IMR-90 (cell line): Measurements from ENCODE around the gene CIRBP. TPM values are rescaled to one million over a fixed set of nuclear protein-coding genes. Genes with fewer than 3 reads are reported as not detected.

Source experiments
- ATAC-seq: fragments of 200-7000 bp; cut with Tn5 transposase; 2 replicates; pipeline ENCODE4 v1.9.1; 2020; ENCODE audit warnings: low read depth, mild to moderate bottlenecking, moderate library complexity
- BruUV-seq: library from RNA; stranded (reverse); fragments of 400-500 nt; replicated peaks from 2 replicates; lab custom pipeline; 2021; lab: Mats Ljungman, UMichigan
- CTCF ChIA-PET: fragments of 300-600 bp; formaldehyde crosslinking; extraction: SDS; loops from one replicate; lab custom pipeline; 2021; ENCODE audit warnings: antibody characterized with exemption; lab: Yijun Ruan, JAX
- POLR2A ChIA-PET: fragments of 300-600 bp; sonication (Branson Sonifier 250); formaldehyde crosslinking; loops from one replicate; lab custom pipeline; 2022; ENCODE audit warnings: antibody characterized with exemption; ENCODE audit not compliant: unreplicated experiment; lab: Charles Lee
- DNase-seq: peaks from one replicate; pipeline ENCODE4 v3.0.0; 2013
- H2AFZ ChIP-seq: replicated peaks from 2 replicates; pipeline ENCODE3; 2013; ENCODE audit warnings: low read length, mild to moderate bottlenecking; ENCODE audit not compliant: poor library complexity
- H2AK5ac ChIP-seq: 2 replicates; pipeline ENCODE4 v1.6.1; 2013; ENCODE audit warnings: low read depth, low read length, inconsistent platforms
- H2AK9ac ChIP-seq: replicated peaks from 2 replicates; pipeline ENCODE3; 2013; ENCODE audit warnings: mild to moderate bottlenecking, low read depth, low read length, moderate library complexity; ENCODE audit not compliant: poor library complexity
- H2BK120ac ChIP-seq: 2 replicates; pipeline ENCODE4 v1.6.1; 2013; ENCODE audit warnings: low read depth, low read length, inconsistent platforms
- H2BK15ac ChIP-seq: 3 replicates; pipeline ENCODE4 v1.6.1; 2013; ENCODE audit warnings: low read depth, low read length, inconsistent platforms
- H2BK20ac ChIP-seq: 2 replicates; pipeline ENCODE4 v1.6.1; 2013; ENCODE audit warnings: low read depth, mild to moderate bottlenecking, inconsistent platforms, low read length, moderate library complexity
- H2BK5ac ChIP-seq: 2 replicates; pipeline ENCODE4 v1.6.1; 2013; ENCODE audit warnings: mild to moderate bottlenecking, low read depth, low read length, inconsistent platforms; ENCODE audit not compliant: poor library complexity, severe bottlenecking
- H3K14ac ChIP-seq: replicated peaks from 2 replicates; pipeline ENCODE4 v1.6.1; 2013; ENCODE audit warnings: low read depth, low read length, inconsistent platforms
- H3K18ac ChIP-seq: 2 replicates; pipeline ENCODE4 v1.6.1; 2013; ENCODE audit warnings: low read depth, low read length, control low read depth
- H3K23ac ChIP-seq: 2 replicates; pipeline ENCODE4 v1.6.1; 2013; ENCODE audit warnings: low read depth, low read length, inconsistent platforms
- H3K27ac ChIP-seq: 2 replicates; pipeline ENCODE4 v1.5.1; 2013; ENCODE audit warnings: mild to moderate bottlenecking, control low read depth, low read length; ENCODE audit not compliant: insufficient read depth
- H3K27me3 ChIP-seq: 2 replicates; pipeline ENCODE4 v1.6.1; 2013; ENCODE audit warnings: low read length; ENCODE audit not compliant: control insufficient read depth, insufficient read depth
- H3K36me3 ChIP-seq: 2 replicates; pipeline ENCODE4 v1.6.1; 2013; ENCODE audit warnings: low read length, mixed read lengths; ENCODE audit not compliant: control insufficient read depth, insufficient read depth
- H3K4ac ChIP-seq: 2 replicates; pipeline ENCODE4 v1.6.1; 2013; ENCODE audit warnings: low read depth, low read length, inconsistent platforms
- H3K4me1 ChIP-seq: 2 replicates; pipeline ENCODE4 v1.6.1; 2013; ENCODE audit warnings: low read length, mixed read lengths; ENCODE audit not compliant: control insufficient read depth, insufficient read depth
- H3K4me2 ChIP-seq: 2 replicates; pipeline ENCODE4 v1.6.1; 2013; ENCODE audit warnings: low read depth, mild to moderate bottlenecking, control low read depth, low read length, moderate library complexity
- H3K4me3 ChIP-seq: 2 replicates; pipeline ENCODE4 v1.5.1; 2013; ENCODE audit warnings: low read depth, mild to moderate bottlenecking, control low read depth, low read length, moderate library complexity; ENCODE audit not compliant: insufficient read depth
- H3K56ac ChIP-seq: 2 replicates; pipeline ENCODE4 v1.6.1; 2013; ENCODE audit warnings: low read length, inconsistent platforms; ENCODE audit not compliant: insufficient read depth; ENCODE audit errors: extremely low read depth
- H3K79me1 ChIP-seq, 2 experiments: 2 replicates each; pipeline ENCODE4 v1.6.1; 2013; ENCODE audit warnings: low read length in 2 of 2, inconsistent platforms in 1 of 2, low read depth in 1 of 2
- H3K9ac ChIP-seq: 2 replicates; pipeline ENCODE4 v1.6.1; 2013; ENCODE audit warnings: low read depth, low read length, control low read depth
- H3K9me1 ChIP-seq: 2 replicates; pipeline ENCODE4 v1.6.1; 2013; ENCODE audit warnings: low read length, inconsistent platforms; ENCODE audit not compliant: insufficient read depth
- H3K9me3 ChIP-seq: 2 replicates; pipeline ENCODE4 v1.6.1; 2013; ENCODE audit warnings: low read length; ENCODE audit not compliant: control insufficient read depth, insufficient read depth
- H4K20me1 ChIP-seq: 2 replicates; pipeline ENCODE4 v1.6.1; 2013; ENCODE audit warnings: low read length, inconsistent platforms; ENCODE audit not compliant: insufficient read depth
- H4K5ac ChIP-seq: 2 replicates; pipeline ENCODE4 v1.6.1; 2013; ENCODE audit warnings: mild to moderate bottlenecking, low read depth, low read length, control low read depth
- H4K8ac ChIP-seq, 2 experiments: 2 replicates each; pipeline ENCODE4 v1.6.1; 2013; ENCODE audit warnings: low read depth in 2 of 2, low read length in 2 of 2, control low read depth in 1 of 2, inconsistent platforms in 1 of 2
- H4K91ac ChIP-seq: 2 replicates; pipeline ENCODE4 v1.6.1; 2013; ENCODE audit warnings: low read depth, low read length, inconsistent platforms; ENCODE audit not compliant: insufficient read depth
- BHLHE40 ChIP-seq: fragments of 150-350 bp; IDR thresholded peaks from 2 replicates; pipeline ENCODE4 v1.6.1; 2016; ENCODE audit warnings: mild to moderate bottlenecking, low read depth, low read length
- CEBPB ChIP-seq: IDR thresholded peaks from 2 replicates; pipeline ENCODE4 v1.6.1; 2012; ENCODE audit warnings: low read depth, low read length, improper control_type of control experiment
- CHD1 ChIP-seq: IDR thresholded peaks from 2 replicates; pipeline ENCODE4 v1.6.1; 2012; ENCODE audit warnings: low read depth, low read length, improper control_type of control experiment
- CTCF ChIP-seq: conservative IDR thresholded peaks from 2 replicates; pipeline ENCODE4 v1.5.1; 2012; ENCODE audit warnings: mild to moderate bottlenecking, low read depth, low read length, improper control_type of control experiment
- ELK1 ChIP-seq: fragments of 150-350 bp; IDR thresholded peaks from 2 replicates; pipeline ENCODE4 v1.6.1; 2016; ENCODE audit warnings: low read depth, mild to moderate bottlenecking, low read length, moderate library complexity, borderline replicate concordance
- FOS ChIP-seq: fragments of 150-350 bp; IDR thresholded peaks from 2 replicates; pipeline ENCODE4 v1.6.1; 2016; ENCODE audit warnings: low read depth, low read length
- MAFK ChIP-seq: IDR thresholded peaks from 2 replicates; pipeline ENCODE4 v1.6.1; 2012; ENCODE audit warnings: low read depth, low read length, improper control_type of control experiment
- MAZ ChIP-seq: IDR thresholded peaks from 2 replicates; pipeline ENCODE4 v1.6.1; 2012; ENCODE audit warnings: low read depth, mild to moderate bottlenecking, low read length, improper control_type of control experiment, moderate library complexity, borderline replicate concordance
- MXI1 ChIP-seq: IDR thresholded peaks from 2 replicates; pipeline ENCODE4 v1.6.1; 2012; ENCODE audit warnings: low read depth, mild to moderate bottlenecking, low read length, moderate library complexity, borderline replicate concordance
- NFE2L2 ChIP-seq: fragments of 150-350 bp; IDR thresholded peaks from 2 replicates; pipeline ENCODE4 v1.6.1; 2016; ENCODE audit warnings: low read depth, mild to moderate bottlenecking, low read length
- POLR2A ChIP-seq: IDR thresholded peaks from 2 replicates; pipeline ENCODE4 v1.6.1; 2012; ENCODE audit warnings: mild to moderate bottlenecking, low read depth, low read length
- RAD21 ChIP-seq: IDR thresholded peaks from 2 replicates; pipeline ENCODE4 v1.6.1; 2012; ENCODE audit warnings: low read length, improper control_type of control experiment
- RCOR1 ChIP-seq: IDR thresholded peaks from 2 replicates; pipeline ENCODE4 v1.6.1; 2012; ENCODE audit warnings: mild to moderate bottlenecking, low read length, improper control_type of control experiment; ENCODE audit not compliant: insufficient replicate concordance
- RFX5 ChIP-seq: IDR thresholded peaks from 2 replicates; pipeline ENCODE4 v1.8.0; 2012; ENCODE audit warnings: low read depth, mild to moderate bottlenecking, low read length, moderate library complexity
- SMC3 ChIP-seq: fragments of 150-350 bp; IDR thresholded peaks from 2 replicates; pipeline ENCODE4 v1.6.1; 2016; ENCODE audit warnings: low read depth, mild to moderate bottlenecking, antibody characterized with exemption, low read length, moderate library complexity
- USF2 ChIP-seq: fragments of 150-350 bp; IDR thresholded peaks from 2 replicates; pipeline ENCODE4 v1.6.1; 2017; ENCODE audit warnings: mild to moderate bottlenecking, antibody characterized with exemption, low read length, low read depth
- WGBS, 2 experiments: methylation state at CpG; one replicate each; pipeline versions ENCODE4 v1.1.5 to v1.1.7; 2013; ENCODE audit warnings: missing lambda C conversion rate in 2 of 2; ENCODE audit not compliant: insufficient read length in 1 of 2; ENCODE audit errors: extremely low coverage in 2 of 2; 5-methylcytosine and 5-hydroxymethylcytosine counted together
- dilution Hi-C: fragments of 300-500 bp; cut with HindIII; formaldehyde crosslinking; loops from one replicate; pipeline ENCODE4 v1.14.3; 2018; ENCODE audit warnings: low sequenced_read_pairs; ENCODE audit not compliant: unreplicated experiment
- in situ Hi-C: fragments of 300-500 bp; cut with MboI; formaldehyde crosslinking; loops from 3 replicates; pipeline ENCODE4 v1.14.3; 2019; ENCODE audit warnings: low sequenced_read_pairs, inconsistent platforms, mixed read lengths
- intact Hi-C: fragments of 100-400 bp; cut with micrococcal nuclease; formaldehyde crosslinking; loops from 2 replicates; pipeline ENCODE4 v1.10.0; 2022
- polyA plus RNA-seq, 3 experiments: library from polyadenylated mRNA; depleted of rRNA; stranded (reverse); fragments of >200 nt; gene quantifications; 2 replicates each; pipeline ENCODE4 v1.2.3, GENCODE V29; 2012; ENCODE audit warnings: low replicate concordance in 1 of 3
- total RNA-seq: library from RNA; depleted of rRNA; stranded (reverse); fragments of >200 nt; gene quantifications from 2 replicates; pipeline ENCODE4 v1.2.3, GENCODE V29; 2012

The CIRBP gene
- total and polyA plus RNA-seq, 2 of the 4 experiments (the other 2 are of a cell fraction): 299 to 542 TPM

- intact Hi-C loops: no loop called here
- Histone ChIP-seq H2BK120ac (no peak overlapping the region), H3K9ac (no peak overlapping the region), H3K9me1 (no peaks in the 10 kb centered on the region), H3K27me3 (no peaks in the 10 kb centered on the region; the same call in 1 of the 2 replicates), H4K91ac (no peak overlapping the region), H3K79me1 (no peaks in the 10 kb centered on the region), H3K4ac (no peak overlapping the region), H4K5ac (no peak overlapping the region), H3K56ac (no peak overlapping the region), H2BK5ac (no peak overlapping the region), H3K14ac (no peak overlapping the region), H3K4me1 (no peaks in the 10 kb centered on the region), H3K4me3 (no peak overlapping the region), H3K4me2 (no peak overlapping the region), H2BK15ac (no peak overlapping the region), H2AK9ac (no peak overlapping the region), H3K36me3 (no peaks in the 10 kb centered on the region), H3K23ac (no peak overlapping the region), H4K20me1 (no peaks in the 10 kb centered on the region), H3K9me3 (no peaks in the 10 kb centered on the region), H3K27ac (no peak overlapping the region), H2BK20ac (no peak overlapping the region), H2AK5ac (no peak overlapping the region), H4K8ac (no peak overlapping the region), H3K18ac (no peak overlapping the region), H2AFZ (peak overlapping the region; percentile 71)
- ATAC-seq (no peak), DNase-seq (no peak)
- dilution Hi-C loops: no loop called here
- ChIA-PET POLR2A (no interaction called here), CTCF (no interaction called here)
- BruUV-seq: no TSS peak
- TF ChIP-seq MAZ (no peak), CEBPB (no peak), RFX5 (no peak), MXI1 (no peak), USF2 (no peak), BHLHE40 (no peak), MAFK (no peak), CTCF (no peak), NFE2L2 (no peak), FOS (no peak), RCOR1 (no peak), SMC3 (no peak), ELK1 (no peak), CHD1 (no peak), RAD21 (no peak), POLR2A (no peak)
- in situ Hi-C loops: no loop called here
- WGBS, 2 experiments: 60% methylated on average over 5 of the region's 36 CpGs; no CpG with 5 or more reads in 1 of the 2 experiments
Measured at GRCh38 chr19:1302533-1303239, 33.6 kb downstream of the CIRBP start.
